RWPE2 (cell line): ENCODE results near the gene COL4A1.

Experiments
- ATAC-seq: fragments of 200-7000 bp; cut with Tn5 transposase; 3 replicates; pipeline ENCODE4 v1.9.1; 2021; ENCODE audit warnings: low read depth
- DNase-seq: peaks from one replicate; pipeline ENCODE4 v3.0.0-alpha.2; 2020; ENCODE audit warnings: low spot score
- H3K27ac ChIP-seq: fragments of 450-650 bp; 2 replicates; pipeline ENCODE4 v1.5.1; 2017; ENCODE audit warnings: mild to moderate bottlenecking; ENCODE audit not compliant: poor library complexity, severe bottlenecking
- H3K27me3 ChIP-seq: fragments of 250-450 bp; sonication (Bioruptor Pico); 2 replicates; pipeline ENCODE4 v1.5.1; 2021; ENCODE audit warnings: mild to moderate bottlenecking, moderate library complexity; ENCODE audit not compliant: insufficient read depth, poor library complexity, severe bottlenecking
- H3K36me3 ChIP-seq: fragments of 250-450 bp; sonication (Bioruptor Pico); 2 replicates; pipeline ENCODE4 v1.5.1; 2020; ENCODE audit warnings: low read depth, mild to moderate bottlenecking, moderate library complexity
- H3K4me1 ChIP-seq: fragments of 250-450 bp; sonication (Bioruptor Pico); 2 replicates; pipeline ENCODE4 v1.5.1; 2021; ENCODE audit warnings: mild to moderate bottlenecking, moderate library complexity; ENCODE audit not compliant: insufficient read depth, poor library complexity, severe bottlenecking
- H3K4me3 ChIP-seq: fragments of 250-450 bp; sonication (Bioruptor Pico); 2 replicates; pipeline ENCODE4 v1.5.1; 2021; ENCODE audit warnings: mild to moderate bottlenecking, moderate library complexity; ENCODE audit not compliant: severe bottlenecking
- H3K9me3 ChIP-seq: fragments of 250-450 bp; sonication (Bioruptor Pico); 2 replicates; pipeline ENCODE4 v1.5.1; 2021; ENCODE audit warnings: mild to moderate bottlenecking, moderate library complexity; ENCODE audit not compliant: severe bottlenecking
- TF ChIP-seq, protein P1 (sequence below): fragments of 450-650 bp; IDR thresholded peaks from one replicate; pipeline ENCODE4 v1.5.1; 2017; ENCODE audit warnings: mild to moderate bottlenecking, moderate library complexity; ENCODE audit not compliant: poor library complexity, severe bottlenecking

Gene COL4A1

DNA sequence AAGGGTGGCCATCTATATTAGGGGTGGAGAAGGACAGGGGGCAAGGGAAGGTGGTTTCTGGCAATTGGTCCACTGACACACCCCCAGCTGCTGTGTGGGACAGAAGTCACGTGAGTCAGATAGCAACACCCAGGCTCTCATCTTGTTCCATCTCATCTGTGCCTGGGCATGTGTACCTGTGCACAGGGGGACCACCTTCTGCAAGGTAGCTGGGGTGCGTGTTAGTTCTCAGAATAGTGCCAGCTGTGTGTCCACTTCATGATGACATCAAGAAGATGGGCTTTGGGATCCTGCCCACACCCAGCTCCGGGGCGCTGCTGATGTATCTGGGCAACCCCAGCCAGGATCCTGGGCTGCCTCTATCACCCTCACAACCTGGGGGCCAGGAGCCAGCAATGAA is 38.7 kb upstream of the COL4A1 start:
- no peaks in the 10 kb centered on the region for H3K9me3 ChIP-seq

DNA sequence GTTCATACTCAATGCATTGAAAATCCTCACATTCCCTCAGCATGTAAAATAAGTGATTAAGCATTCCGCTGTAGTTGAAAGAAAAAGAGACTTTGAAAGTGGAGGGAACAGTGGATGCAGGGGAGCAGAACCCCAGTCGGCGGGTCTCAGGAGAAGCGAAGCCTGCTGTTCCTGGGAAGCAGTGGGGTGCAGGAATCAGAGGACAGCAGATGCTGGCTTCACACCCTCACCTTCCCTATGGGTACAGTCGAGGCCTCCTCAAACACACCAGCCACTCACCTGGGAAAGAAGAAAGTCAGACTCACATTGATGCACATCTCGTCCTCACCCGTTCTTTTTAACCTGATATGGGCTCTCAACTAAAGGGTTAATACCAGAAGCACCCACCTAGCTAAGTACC is 38.3 kb upstream of the COL4A1 start:
- Histone ChIP-seq H3K9me3 (no peaks in the 10 kb centered on the region), H3K36me3 (no peaks in the 10 kb centered on the region), H3K4me3 (no peak overlapping the region), H3K27ac (peak overlapping the region; percentile 99), H3K4me1 (peaks cover 62% of the 10 kb centered on the region), H3K27me3 (no peaks in the 10 kb centered on the region)
- DNase-seq (no peak), ATAC-seq (no peak)
- TF ChIP-seq, protein P1, sequence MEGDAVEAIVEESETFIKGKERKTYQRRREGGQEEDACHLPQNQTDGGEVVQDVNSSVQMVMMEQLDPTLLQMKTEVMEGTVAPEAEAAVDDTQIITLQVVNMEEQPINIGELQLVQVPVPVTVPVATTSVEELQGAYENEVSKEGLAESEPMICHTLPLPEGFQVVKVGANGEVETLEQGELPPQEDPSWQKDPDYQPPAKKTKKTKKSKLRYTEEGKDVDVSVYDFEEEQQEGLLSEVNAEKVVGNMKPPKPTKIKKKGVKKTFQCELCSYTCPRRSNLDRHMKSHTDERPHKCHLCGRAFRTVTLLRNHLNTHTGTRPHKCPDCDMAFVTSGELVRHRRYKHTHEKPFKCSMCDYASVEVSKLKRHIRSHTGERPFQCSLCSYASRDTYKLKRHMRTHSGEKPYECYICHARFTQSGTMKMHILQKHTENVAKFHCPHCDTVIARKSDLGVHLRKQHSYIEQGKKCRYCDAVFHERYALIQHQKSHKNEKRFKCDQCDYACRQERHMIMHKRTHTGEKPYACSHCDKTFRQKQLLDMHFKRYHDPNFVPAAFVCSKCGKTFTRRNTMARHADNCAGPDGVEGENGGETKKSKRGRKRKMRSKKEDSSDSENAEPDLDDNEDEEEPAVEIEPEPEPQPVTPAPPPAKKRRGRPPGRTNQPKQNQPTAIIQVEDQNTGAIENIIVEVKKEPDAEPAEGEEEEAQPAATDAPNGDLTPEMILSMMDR, result no peak

More for the DNA sequence above, 38.7 kb upstream of the COL4A1 start:
- peaks cover 58% of the 10 kb centered on the region for H3K4me1 ChIP-seq
- H3K27ac ChIP-seq, result peak overlapping the region; percentile 99
- no peak overlapping the region for H3K4me3 ChIP-seq
- TF ChIP-seq, protein P1, result no peak
- no peaks in the 10 kb centered on the region for H3K27me3 ChIP-seq
- ATAC-seq (no peak), DNase-seq (no peak)
- H3K36me3 ChIP-seq, result no peaks in the 10 kb centered on the region

DNA sequence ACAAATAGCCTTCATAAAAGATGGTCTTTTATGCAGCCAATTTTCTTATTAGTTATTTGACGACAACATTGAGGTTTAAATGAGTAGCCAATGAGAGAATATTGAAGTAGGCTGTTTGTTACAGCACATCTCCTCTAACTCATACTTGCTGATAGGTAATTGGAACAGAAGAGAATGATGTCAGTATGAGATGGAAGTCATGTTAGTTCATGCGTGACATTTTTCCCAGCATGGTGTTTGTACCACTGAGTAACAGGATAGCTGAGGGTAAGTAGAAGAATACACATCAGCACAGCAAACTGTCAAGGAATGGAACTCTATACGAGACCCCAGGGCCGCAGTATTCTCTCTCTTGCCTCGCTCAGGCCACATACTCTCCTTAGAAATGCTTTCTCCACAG is 37.4 kb upstream of the COL4A1 start:
- H3K4me1 ChIP-seq, result peaks cover 65% of the 10 kb centered on the region

DNA sequence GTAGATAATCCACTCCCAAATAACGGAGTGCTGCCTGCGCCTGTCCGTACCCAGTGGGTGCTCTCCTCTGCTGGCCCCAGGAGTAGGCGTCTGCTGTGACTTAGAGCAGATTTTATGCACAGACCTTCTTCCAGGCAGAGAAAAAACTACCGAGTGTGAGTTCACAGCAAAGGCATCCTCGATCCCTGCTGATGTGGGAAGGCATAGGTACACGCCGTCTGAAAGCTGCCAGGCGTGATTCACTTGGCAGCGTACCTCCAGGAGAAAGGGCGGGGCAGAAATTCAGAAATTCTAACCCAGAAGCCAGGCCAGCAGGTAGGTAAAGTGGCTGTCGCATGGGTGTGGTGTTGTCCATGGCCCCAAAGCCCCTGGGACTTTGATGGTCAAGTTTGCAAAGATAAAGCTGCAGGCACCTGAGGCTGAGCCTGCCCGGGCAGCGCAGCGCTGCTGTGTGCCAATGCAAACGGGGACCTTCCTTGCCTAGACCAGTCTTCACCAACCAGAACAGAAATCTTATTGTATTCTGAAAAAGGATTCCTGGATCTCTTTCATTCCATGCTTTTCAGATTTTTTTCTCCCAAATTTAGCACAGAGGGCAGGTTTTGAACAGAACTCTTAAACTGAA is 36.4 kb upstream of the COL4A1 start:
- peak; percentile 87 for DNase-seq
- Histone ChIP-seq H3K4me3 (no peak overlapping the region), H3K27ac (peak overlapping the region; percentile 99), H3K27me3 (no peaks in the 10 kb centered on the region), H3K9me3 (no peaks in the 10 kb centered on the region), H3K36me3 (no peaks in the 10 kb centered on the region), H3K4me1 (peaks cover 57% of the 10 kb centered on the region)
- ATAC-seq, result peak; percentile 68
- TF ChIP-seq, protein P1, result no peak

More for the DNA sequence above, 37.4 kb upstream of the COL4A1 start:
- DNase-seq, result no peak
- H3K9me3 ChIP-seq, result no peaks in the 10 kb centered on the region
- no peaks in the 10 kb centered on the region for H3K36me3 ChIP-seq
- H3K27ac ChIP-seq, result peak overlapping the region; percentile 99
- TF ChIP-seq, protein P1, result no peak
- no peaks in the 10 kb centered on the region for H3K27me3 ChIP-seq
- no peak for ATAC-seq
- H3K4me3 ChIP-seq, result no peak overlapping the region

DNA sequence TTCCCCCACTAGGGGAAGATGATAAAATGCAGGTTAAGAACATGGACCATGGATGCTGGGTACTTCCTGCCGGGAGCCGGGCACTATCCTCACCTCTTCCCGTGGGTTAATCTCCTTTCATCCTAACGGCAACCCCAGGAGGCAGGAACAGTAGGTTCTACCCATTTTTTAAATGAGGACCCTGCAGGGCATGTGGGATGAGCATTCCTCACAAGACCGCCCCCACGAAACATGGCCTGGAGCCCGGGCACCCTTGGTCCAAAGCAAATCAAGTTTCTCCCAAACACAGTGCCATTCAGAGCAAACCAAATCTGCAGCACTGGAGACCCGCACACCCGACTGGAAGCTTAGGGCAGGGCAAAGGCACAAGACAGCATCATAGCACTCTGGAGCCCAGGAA is 35.5 kb upstream of the COL4A1 start:
- no peak overlapping the region for H3K4me3 ChIP-seq
- ATAC-seq (no peak), DNase-seq (no peak)
- H3K36me3 ChIP-seq, result no peaks in the 10 kb centered on the region
- no peaks in the 10 kb centered on the region for H3K27me3 ChIP-seq
- H3K27ac ChIP-seq, result peak overlapping the region; percentile 99
- TF ChIP-seq, protein P1, result no peak
- peaks cover 52% of the 10 kb centered on the region for H3K4me1 ChIP-seq
- H3K9me3 ChIP-seq, result no peaks in the 10 kb centered on the region
